Activated CD4-positive, alpha-beta T cell treated with anti-CD3 and anti-CD28 coated beads for 48 hours (primary cell): ENCODE data around the gene LRMDA.

Source experiments
- DNase-seq: peaks from one replicate; pipeline ENCODE4 v3.0.0-alpha.2; 2020

LRMDA gene

DNA sequence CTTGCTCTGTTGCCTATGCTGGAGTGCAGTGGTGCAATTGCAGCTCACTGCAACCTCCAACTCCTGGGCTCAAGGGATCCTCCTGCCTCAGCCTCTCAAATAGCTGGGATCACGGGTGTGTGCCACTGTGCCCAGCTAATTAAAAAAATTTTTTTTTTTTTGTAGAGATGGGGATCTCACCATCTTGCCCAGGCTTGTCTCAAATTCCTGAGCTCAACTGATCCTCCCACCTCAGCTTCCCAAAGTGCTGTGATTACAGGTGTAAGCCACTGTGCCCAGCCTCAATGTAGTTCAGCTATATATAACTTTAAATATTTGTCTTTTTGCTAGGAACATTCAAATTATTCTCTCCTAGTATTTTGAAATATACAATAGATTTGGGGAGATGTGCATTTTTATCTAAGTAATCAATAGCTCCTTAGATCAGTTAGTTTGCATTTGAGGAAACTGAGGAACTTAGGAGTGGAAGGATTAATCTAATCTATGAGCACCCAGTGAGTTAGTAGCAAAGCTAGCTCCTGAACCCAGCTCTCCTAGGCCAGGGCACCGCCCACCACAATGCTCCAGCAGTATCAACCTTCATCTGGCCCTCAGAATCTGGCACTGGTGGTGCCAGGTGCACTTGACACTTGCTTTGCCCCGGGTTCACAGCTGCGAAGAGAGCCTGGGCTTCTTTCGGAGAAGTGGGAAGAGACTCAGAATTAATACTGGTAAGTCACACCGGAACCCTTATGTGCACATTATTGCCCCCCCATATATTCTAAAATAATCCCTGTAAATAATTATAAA is 5.9 kb upstream of the LRMDA start:
- no peak for DNase-seq

DNA sequence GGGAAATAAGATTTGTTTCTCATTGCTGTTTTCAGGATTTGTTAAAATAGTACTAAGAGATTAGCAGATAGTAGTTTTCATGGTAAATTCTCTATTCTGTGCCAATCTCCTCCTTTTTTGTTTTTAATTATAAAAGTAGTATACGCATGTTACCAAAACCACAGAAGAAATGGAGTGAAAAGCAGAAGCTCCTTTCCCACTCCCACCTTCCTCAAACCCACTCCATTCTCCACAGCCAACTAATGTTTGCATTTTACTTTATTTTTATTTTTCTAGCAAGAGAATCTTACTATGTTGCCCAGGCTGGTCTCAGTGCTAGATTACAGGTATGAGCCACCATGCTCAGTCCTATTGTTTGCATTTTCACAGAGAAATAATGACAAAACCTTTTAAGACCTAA is 4.5 kb upstream of the LRMDA start:
- DNase-seq = no peak

DNA sequence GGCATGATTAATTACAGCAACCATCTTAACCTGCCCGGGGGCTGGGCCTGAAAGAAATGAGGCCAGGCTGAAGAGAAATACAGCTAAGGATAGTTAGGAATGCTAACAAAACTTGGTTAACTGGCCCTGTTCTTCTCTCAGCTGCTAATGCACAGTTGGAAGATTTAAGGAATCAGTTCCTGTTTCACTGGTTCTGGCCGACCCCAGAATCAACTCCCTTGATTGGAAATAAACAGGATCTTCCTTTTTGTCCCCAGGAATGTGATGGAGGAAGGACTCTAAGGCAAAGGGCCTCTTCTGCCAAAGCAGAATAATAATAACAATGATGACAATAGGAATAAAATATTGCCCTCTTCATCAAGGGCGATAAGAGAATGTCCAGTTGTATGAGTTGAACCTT is 3.5 kb upstream of the LRMDA start:
- no peak for DNase-seq

DNA sequence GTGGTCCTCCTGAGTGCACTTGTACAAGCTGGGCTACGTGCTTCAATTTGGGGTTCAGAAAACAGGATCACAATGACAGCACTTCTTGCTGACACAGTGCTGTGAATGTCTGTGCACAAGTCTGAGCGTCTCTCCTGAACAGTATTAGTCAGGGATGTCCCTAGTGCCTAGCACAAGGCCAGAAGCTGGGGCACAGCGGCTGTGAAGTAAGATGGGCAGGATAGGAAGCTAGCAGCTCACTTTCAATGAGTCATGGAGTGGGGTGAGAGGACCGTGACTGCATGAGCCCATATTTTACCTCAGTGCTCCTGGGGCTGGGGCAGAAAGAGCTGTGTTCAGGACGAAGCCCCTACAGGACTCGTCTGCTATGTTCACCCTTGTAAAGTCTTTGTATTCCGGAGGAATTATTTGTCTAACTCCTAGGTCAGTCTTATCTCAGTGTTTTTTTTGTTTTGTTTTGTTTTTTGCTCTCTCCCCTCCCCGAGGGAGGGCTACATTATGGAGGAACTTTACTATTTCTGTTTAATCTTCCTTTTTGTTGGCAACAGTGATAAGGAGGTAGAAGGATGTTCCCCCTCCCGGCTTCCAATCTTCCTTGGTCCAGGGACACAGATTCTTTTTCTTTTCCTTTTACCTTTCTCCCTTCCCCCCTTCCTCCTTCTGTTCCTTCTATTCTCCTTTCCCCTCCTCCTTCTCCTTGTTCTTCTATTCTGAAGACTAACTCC is 2.8 kb upstream of the LRMDA start:
- DNase-seq = no peak

DNA sequence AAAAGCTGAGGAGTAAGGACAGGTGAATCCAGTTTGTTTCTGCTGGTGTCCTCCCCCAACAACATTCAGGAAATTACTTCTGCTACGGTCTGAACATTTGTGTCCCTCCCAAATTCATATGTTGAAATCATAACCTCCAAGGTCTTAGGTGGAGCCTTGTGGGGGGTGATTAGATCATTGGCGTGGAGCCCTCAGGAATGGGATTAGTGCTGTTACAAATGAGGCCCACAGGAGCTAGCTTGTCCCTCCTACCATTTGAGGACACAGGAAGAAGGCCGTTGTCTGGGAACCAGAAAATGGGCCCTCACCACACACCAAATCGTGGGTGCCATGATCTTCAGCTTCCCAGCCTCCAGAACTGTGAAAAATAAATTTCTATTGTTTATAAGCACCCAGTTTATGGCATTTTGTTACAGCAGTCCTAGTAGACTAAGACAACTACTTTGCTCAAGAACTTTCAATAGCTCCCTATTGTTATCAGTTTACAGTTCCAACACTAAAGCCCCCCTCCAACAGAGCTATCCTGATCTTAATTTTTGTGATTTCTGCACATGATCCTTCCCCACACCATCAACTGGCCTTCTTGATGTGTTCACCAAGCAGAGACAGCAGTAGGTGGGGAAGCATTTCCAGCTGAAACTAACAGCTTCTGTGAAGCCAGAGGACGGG is 2.1 kb upstream of the LRMDA start:
- no peak for DNase-seq

DNA sequence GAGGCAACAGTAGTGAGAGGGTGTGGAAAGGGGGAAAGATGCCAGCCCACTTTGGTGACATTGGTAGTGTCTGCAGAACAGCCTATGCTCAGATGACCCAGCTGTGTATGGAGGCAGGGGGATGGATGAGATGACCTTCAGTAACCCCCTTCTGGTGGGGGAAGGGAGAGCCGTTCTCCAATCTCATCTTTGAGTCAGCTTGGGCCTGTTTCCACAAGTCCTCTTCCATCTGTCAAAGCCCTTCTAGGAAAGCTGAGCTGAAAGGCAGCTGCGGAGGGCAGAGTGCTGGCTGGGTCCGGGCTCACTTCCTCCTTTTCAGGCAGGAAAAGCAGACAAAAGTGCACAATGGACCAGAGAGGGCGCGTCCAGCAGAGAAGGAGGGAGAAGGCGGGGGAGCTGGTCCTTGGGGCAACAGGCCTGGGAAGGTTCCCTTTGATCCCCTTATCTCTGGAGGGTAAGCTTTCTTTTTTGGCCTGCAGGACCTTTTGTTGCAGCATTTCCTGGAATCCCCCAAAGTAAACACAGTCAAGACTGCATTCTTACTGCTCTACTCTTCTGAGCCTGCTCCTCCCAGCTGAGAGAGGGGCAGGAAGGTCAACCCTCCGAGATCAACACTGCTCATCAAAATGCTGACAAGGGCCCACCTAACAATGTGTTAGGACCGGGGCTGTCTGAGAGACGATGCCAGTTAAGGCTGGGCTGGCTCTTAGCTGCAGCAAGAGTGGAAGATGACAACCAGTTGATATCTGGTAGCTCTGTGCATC is 1.2 kb upstream of the LRMDA start:
- no peak for DNase-seq

DNA sequence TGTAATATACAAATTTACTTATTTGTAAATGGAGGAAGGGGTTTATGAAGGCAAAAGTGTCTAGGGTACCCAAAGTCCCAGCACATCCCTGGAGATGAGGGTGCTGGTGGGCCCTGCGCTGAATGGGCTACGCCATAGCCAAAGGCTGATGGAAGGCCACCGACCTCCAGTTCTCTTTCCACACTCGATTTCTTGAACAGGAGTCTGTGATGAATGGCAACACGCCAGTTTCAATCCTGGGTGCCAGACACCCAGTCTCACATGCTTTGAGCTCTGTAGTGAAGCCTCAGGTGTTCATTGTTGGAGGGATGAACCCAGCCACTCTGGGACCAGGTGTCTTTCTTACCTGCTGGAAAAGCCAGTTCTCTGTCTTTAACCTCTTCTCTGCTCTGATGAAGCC is 752 bp downstream of the LRMDA start:
- DNase-seq = no peak

DNA sequence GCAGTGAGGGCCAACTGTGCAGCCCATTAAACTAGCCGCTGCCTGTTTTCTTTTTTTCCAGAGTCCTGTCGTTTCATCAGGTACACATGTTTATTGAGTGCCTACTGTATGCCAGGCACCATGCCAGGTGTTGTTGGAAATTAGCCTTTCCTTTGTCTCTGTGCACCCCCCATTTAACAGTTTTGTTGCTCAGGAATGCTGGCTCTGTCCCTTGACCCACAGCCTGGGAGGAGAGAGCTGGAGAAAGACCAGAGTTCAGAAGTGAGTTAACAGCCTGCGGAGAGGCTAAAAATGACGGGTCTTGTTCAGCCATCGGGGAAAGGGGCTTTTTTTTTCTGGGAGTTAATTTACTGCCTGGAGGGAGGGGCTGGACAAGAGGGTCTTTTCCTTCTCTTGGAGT is 1.3 kb downstream of the LRMDA start:
- DNase-seq = no peak

DNA sequence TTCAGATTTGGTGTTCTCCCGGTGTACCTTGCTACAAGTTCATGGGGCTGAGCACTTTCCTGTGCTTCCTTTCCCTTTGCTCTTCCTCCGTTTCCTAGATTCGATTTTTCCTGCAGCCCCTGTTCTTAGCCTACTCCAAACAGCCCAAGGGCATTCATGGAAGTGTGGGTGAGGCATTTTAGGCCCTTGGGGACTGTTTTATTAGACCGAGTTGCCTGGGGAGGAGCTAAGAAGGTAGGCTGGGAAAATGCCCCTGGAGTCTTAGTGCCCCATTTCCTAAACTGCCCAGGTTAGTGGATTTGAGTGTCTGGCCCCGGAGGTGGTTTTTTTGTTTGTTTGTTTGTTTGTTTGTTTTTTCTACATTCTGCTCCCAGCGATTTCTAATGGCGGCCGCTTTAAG is 1.8 kb downstream of the LRMDA start:
- DNase-seq = no peak

DNA sequence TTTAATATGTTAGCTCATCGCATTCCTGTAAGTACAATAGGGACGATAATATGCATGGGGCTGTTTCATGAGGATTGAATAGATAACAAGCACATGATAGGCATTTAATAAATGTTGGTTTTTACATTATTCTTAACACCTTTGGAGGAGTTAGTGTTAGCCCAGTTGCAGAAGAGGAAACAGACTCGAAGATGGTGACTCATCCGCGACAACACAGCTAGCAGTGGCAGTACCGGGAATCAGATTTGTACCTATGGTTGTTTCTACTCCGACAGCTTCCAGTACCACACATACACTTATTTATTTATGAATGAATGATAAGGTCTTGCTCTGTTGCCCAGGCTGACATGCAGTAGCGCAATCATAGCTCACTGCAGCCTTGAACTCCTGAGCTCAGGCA is 2.9 kb downstream of the LRMDA start:
- DNase-seq = no peak

DNA sequence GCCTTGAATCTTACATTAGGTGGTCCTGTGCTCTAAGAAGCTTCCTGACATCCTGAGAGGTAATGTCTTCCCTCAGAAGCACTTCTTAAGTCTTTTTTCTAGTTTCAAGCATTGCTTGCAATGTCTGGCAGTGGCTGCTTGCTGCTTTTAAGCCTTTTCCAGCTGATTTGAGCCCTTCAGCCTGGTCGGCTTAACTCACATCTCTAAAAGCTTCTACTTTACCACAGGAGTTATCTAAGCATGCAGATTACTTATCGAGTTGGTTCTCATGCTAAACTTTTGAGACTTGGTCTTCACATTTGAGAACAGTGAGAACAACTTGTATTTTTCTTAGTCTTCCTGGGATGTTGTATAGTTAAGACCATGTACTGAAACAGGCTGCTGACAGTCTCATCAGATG is 3.9 kb downstream of the LRMDA start:
- no peak for DNase-seq

DNA sequence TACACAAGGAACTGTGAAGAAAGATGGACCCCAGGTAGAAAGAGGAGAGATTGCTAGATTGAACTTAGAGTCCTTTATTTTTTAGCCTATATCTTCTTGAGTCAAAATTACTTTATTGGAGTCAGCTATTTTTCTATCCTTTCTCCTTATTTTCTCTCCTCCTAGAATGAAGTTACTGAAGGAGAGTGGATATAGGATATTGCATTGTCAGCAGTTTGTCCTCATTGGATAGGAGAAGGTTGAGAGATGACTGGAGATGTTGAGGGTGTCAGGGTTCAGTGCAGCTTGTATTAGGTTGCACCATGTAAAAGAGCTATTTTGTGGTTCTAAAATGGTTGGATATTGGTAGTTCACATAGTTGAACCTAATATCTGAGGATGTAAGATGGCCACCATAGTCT is 5.5 kb downstream of the LRMDA start:
- no peak for DNase-seq

DNA sequence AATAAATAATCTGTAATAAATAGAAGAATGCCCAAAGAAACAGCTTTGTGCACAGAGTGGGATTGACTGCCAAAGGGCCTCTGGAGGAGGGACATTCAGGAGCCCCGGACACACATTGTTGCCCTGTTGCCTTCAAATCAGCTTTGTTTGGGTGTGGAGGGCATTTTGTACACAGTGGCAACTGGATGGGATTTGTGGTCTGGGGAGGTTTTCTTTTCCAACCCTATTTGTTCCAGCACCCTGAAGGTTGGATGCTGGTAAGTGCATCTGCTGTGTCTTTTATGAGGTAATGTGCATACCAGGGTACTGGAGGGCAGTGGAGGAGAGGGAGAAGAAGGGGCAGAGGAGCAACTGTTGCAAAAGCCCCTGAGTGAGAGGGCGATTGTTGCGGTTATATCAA is 6.3 kb downstream of the LRMDA start:
- no peak for DNase-seq

DNA sequence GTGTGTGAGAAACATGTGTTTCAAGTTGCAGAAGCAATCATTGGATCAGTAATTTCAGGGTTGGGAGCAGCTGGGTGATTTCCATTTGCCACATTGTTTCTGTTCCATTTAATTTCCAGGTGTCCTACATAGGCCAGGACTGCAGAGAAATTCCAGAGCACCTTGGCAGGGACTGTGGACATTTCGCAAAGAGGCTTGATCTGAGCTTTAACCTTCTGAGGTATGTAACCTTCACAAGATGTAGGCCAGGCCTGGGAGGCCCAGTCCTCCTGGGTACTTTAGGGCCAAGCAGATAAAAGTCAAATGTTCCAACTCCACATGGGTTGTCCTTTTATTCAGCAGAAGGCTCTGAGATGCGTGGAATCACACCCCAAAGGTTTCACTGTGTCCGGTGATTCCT is 6.9 kb downstream of the LRMDA start:
- no peak for DNase-seq

DNA sequence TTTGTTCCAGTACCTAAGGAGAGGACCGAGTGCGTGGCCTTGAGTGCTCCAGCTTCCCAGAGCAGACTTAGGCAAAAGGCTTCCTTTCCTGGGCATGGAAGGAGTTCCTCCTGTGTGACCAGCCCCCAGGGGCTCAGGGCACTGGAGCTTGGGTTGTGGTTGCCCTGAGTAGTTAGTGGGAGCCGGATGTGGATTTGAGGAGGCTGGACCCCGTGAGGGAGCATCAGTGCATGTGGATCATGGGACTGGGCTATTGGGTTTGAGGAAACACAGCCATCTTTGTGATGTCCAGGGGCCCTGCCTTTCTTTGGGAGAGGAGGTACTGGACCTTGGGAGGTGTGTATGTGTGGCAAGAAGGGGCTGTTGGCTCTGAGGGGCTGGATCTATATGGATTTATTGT is 8.4 kb downstream of the LRMDA start:
- no peak for DNase-seq

DNA sequence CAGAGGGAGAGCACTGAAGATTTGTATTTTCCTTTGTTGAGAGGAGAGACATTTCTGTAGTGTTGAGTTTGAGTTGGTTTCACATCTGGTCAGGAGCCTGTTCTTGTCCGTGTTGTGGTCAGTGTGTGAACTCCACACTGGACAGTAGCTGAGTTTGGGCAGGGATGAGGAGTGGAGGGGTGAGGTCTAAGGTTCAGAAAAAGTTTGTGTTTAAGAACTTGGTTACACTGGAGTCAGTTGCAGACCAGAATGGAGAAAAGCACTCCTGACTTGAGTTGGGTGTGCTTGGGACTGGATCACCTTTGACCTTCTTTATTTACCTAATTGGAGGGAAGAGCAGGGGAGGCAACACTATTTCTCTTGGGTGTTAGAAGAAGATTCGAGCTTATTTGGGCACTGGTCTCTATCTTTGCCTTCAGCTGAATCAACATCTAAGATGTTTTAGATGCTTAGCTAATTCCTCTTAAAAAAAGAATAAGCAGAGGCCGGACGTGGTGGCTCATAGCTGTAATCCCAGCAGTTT is 8.9 kb downstream of the LRMDA start:
- no peak for DNase-seq

DNA sequence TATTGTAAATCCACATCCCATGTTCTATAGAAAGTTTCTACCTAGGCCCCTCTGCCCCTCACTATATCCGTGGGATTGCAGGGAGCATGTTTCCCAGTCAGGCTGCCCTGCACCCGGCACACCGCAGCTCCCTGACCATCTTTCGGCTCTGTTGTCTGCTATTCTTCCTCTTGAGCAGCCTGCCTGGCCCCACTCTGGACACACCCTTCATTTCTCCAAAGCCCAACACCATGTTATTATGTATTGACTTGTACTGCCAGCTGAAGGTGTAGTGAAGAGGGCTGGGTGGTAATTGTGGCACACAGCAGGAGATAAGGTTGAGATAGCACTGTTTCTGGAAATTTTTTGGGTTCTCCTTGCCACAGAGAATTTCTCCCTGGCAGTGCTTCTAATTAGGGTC is 9.8 kb downstream of the LRMDA start:
- no peak for DNase-seq

DNA sequence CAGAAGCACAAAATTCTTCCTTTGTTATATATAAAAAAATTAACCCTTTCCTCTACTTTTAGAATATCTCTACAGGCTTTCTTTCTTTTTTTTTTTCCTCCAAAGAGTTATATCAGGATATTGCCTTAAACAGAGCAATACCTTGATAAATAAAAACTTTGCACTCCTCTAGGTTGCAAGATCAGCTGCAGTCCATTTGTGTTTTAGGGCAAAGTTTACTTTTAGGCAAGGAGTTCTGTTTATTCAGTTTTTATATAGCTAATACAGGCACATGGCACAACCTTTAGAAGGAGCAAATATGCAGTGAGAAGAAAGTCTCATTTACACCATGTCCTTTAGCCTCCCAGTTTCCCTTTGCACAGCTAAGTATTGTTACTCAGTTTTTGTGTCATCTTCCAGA is 10.3 kb downstream of the LRMDA start:
- no peak for DNase-seq

DNA sequence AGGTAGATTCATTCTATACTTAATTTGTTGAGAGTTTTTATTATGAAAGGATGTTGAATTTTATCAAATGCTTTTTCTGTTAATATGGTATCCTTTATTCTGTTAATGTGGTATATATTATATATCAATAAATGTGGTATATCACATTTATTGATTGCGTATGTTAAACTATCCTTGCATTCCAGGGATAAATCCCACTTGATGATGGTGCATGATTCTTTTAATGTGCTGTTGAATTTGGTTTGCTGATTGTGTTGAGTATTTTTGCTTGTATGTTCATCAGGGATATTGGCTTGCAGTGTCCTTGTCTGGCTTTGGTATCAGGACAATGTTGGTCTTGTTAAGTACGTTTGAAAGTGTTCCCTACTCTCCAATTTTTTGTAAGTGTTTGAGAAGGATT is 11.9 kb downstream of the LRMDA start:
- DNase-seq = no peak

DNA sequence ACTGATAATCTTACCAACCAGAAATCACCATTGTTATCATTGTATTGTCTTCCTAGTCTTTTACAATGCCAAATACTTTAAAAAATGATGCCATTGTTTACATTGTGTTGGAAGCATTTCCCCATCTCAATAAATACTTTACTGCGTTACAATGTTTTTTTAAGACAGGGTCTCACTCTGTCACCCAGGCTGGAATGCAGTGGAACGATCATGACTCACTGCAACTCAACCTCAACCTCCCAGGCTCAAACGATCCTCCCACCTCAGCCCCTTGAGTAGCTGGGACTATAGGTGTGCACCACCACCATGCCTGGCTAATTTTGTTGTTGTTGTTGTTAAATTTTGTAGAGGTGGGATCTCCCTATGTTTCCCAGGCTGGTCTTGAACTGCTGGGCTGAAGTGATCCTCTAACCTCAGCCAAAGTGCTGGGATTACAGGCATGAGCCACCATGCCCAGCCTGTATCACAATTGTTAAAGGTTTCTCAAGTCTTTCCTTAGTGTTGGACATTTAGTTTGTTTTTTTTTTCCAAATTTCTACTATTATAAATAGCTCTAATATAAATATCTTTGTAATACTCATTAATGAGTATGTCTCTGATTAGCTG is 13.5 kb downstream of the LRMDA start:
- DNase-seq = no peak

DNA sequence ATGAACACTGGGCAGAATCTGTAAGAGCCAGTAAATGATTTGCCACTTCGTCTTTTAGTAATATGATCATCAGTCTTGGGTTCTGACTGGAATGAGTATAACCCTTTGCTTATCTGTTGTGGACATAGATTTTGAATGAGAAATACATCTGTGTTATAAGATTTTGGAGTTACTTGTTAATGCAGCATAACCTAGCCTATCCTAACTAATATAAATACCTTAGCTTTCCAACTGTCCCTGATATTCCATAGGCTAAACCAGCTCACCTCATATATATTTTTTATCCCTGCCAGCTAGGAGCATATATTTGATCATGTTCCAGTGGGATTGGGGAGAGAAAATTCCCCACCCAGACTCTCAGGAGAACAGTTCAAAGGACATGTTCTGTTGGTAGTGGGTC is 15.1 kb downstream of the LRMDA start:
- no peak for DNase-seq

DNA sequence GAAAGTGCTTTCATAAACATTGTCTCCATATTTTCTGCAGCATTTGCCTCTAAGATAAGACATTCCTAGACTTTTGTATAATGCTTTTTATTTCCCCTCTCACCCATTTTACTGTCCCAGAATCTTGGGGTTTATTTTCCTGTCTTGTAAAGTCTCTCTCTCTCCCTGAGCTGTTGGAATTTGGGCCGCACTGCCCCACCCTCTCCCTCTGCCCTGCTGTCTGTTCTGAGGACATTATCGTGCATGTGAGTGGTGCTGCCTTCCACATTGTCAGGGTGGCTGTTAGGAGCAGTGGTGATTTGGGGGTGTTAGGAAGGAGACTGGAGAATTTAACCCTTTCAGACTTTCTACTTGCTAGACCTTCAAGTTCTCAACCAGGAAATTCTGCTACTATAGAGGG is 16.7 kb downstream of the LRMDA start:
- DNase-seq = no peak
